ENCODE results near the gene CAST.

The CAST gene

GRCh38 chr5:96768708-96769251 is 106.6 kb downstream of the CAST start:
- TF ChIP-seq CTCF (IDR thresholded peaks at IDR 0.05) = no peak

DNA sequence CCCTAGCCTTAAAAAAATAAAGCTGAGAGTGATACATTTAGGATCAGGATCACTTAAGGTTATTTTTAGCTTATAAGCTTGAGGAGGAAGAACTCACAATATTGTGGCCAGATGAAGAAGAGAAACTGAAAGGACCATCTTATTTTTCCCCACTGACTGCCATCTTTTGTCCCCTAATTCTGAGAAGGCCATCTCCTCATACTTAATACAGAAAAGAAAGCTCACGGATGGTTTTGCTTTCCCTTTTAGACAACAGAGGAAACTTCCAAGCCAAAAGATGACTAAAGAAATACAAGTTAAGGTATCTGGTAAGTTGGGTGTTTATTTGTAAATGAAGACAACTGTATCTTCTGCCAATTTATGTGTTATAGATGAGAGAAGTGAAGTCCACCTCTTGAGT is 109.2 kb downstream of the CAST start:
- no peak for TF ChIP-seq CTCF (IDR thresholded peaks at IDR 0.05)

GRCh38 chr5:96772111-96772510 is 109.9 kb downstream of the CAST start:
- TF ChIP-seq CTCF (IDR thresholded peaks at IDR 0.05) = no peak

- TF ChIP-seq CTCF (IDR thresholded peaks at IDR 0.05) = no peak
These were observed 110.4 kb downstream of the CAST start for GRCh38 chr5:96772542-96772941.

DNA sequence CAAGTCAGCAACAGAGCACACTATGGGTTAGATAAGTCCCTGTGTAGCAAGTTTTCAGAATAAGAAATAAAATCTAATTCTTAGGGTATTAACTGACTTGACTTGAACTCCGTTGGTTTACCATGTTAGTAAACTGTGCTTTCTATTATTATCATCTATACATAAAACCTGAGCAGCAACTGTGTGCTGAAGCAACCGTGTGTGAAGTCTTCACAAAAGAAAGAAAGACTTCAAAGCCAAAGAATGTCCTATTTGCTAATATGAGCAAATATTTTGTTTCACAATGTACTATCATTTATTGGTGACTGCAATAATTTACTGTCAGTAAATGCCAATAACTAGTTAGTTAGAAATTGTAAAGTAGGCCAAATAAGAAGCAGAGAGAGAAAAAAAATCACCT is 112.9 kb downstream of the CAST start:
- TF ChIP-seq CTCF (IDR thresholded peaks at IDR 0.05) = no peak

GRCh38 chr5:96775689-96776088 is 113.5 kb downstream of the CAST start:
- no peak for TF ChIP-seq CTCF (IDR thresholded peaks at IDR 0.05)

- no peak for TF ChIP-seq CTCF (IDR thresholded peaks at IDR 0.05)
These were observed 114.4 kb downstream of the CAST start for GRCh38 chr5:96776621-96777020.

GRCh38 chr5:96778409-96778808 is 116.2 kb downstream of the CAST start:
- TF ChIP-seq CTCF (IDR thresholded peaks at IDR 0.05) = no peak

Data from LNCAP (cell line).